CD4-positive, alpha-beta T cell treated with Interleukin-17A for 1 hour (primary cell): Measurements from ENCODE around the gene ITPR1.

Experiments used
- DNase-seq: peaks from one replicate; pipeline ENCODE4 v3.0.0-alpha.2; 2020

Gene ITPR1

GRCh38 chr3:4797201-4797705 lies 304.1 kb downstream of the ITPR1 start:
- no peak for DNase-seq

DNA sequence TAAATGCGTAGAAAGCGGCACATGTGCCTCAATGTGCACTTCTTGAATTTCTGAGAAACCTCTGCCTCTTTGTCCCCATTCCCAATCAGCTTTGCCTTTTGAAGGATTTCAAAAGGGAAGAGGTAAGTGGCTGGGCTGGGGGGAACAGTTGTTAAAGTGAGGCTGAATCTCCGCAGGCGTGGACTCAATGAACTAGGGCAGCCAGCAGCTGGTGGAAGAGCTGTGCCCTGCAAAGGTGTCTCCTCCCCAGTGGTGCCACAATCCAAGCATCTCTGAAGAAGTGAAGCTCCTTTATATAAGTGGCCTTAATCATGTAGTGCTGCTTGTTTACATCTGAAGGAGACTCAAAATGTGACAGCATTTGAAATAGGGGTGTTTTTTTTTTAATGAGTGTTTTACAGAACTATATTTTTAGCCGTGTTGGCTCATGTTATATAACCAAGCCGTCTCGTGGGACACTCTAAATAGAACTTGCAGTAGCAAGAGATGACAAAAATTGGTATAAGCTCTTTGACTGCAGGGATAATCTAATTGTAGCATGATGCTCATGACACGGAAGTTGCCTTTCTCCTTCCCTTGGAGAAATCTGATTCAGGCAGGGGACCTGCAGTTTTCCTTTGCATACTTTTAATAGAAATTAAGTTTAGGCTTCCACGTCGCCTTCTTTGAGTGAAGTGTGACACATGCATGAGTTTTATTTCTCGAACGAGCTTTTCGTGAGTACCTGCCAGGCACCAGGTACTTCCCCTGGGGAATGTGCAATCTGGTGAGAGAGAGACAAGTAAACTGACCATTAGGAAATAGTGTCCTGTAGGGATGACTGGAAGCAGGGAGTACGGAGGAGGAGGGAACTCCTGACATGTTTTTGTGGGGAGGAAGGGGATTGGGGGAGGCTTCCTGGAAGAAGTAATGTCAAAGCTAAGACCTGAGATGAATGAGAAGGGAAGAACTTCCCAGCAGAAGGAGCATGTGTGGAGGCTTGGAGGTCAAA lies 306.4 kb downstream of the ITPR1 start:
- DNase-seq = no peak

DNA sequence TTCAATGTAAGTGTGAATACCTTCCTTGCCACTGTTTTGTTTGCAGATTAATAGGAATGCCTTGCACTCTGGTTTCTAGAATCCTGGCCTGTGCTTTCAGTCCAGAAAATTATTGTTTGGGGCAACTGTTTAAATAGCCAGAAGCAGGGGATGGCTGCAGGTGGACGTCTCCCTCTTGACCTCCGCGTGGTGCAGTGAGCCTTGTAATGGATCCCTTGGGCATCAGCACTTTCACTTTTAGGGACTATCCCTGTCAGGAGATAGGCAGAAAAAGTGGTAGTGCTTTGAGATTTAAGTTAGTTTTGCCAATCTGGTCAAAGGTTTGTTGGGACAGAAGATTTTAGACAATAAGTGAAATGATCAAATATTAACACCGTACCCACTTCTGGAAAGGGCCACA lies 307.4 kb downstream of the ITPR1 start:
- DNase-seq = no peak

- no peak for DNase-seq
These were observed 308.7 kb downstream of the ITPR1 start for GRCh38 chr3:4801892-4802291.

GRCh38 chr3:4802903-4803302 lies 309.8 kb downstream of the ITPR1 start:
- DNase-seq = no peak

GRCh38 chr3:4804161-4805058 lies 311.3 kb downstream of the ITPR1 start:
- no peak for DNase-seq

DNA sequence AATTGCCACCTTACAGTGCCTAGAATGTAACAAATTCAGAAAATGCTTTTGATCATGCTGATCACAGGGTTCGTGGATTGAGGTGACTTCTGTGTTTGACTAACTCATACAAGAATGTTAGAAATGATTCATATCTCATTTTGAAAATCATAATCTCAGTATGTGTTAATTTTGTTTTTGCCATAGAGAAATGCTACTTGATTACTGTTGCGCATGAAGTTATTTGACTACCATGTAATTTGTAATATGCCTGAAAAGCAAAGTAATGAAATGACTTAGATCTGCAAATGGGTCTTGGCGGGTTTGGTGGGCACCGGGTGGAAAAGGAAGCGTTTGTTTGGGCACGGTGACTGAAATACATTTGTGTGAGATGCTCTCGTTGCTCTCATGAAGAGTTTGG lies 312.5 kb downstream of the ITPR1 start:
- no peak for DNase-seq

- no peak for DNase-seq
These were observed 313.5 kb downstream of the ITPR1 start for GRCh38 chr3:4806535-4807108.

- DNase-seq = no peak
These were observed 314.5 kb downstream of the ITPR1 start for GRCh38 chr3:4807381-4808280.

- no peak for DNase-seq
These were observed 315.5 kb downstream of the ITPR1 start for GRCh38 chr3:4808637-4809036.

GRCh38 chr3:4809922-4810321 lies 316.8 kb downstream of the ITPR1 start:
- DNase-seq = no peak

DNA sequence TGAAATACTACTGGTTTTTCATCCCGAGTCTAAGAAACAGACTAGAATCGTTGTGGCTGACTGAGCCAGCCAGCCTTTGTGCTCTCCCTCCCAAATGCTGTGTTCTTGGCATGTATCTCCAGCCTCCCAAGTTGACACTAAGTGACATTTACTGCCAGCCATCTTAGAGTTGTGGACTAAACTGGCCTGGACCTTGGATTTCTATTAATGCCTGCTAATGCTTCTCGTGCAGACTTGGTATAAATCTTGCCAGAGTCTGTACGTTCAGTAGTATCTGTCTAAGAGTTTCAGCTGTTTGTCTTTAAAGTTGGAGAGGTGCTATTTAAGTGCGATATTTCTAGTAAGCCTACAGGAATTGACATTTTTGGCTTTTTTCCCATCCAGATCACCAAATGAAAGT lies 319.4 kb downstream of the ITPR1 start:
- DNase-seq = no peak

DNA sequence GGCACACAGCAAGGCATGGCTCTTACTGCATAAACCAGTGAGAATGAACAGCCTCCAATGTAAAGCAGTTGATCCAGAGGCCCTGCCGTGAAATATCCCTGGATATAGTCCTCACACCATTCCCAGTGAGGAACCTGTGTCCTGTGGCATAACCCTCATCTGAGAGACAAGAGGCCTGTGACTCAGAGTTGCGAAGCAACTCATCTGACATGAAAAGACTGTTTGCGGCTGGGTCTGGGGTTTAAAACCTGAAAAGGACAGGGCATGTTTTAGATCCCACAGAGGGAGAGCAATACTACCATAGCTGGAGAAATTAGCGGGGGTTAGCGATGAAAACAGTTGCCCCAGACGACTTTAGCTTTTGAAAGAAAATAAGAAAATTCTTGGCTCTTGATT lies 320.8 kb downstream of the ITPR1 start:
- no peak for DNase-seq

DNA sequence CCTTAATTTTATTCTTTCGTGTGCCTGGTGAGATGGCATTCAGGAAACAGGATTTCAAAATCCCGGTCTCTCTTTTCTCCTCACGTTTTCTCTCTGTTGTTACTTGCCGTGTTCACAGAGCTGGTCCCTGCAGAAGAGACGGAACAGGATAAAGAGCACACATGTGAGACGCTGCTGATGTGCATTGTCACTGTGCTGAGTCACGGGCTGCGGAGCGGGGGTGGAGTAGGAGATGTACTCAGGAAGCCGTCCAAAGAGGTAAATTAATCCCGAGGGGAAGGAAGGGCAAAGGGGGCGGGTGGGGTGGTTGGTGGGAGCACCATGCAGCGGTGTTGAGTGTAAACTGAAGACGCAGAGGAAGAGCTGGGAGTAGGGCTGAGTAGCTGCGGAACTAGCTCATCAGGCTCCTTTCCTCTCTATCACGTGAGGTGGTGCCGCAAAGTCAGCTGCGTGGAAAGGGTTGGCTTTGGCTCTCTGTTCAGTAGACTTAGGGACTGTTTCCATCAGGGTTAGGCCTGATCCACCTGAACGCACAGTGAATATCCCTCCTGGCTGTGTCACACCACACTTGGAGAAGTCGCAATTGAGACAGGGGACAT lies 321.3 kb downstream of the ITPR1 start:
- no peak for DNase-seq

DNA sequence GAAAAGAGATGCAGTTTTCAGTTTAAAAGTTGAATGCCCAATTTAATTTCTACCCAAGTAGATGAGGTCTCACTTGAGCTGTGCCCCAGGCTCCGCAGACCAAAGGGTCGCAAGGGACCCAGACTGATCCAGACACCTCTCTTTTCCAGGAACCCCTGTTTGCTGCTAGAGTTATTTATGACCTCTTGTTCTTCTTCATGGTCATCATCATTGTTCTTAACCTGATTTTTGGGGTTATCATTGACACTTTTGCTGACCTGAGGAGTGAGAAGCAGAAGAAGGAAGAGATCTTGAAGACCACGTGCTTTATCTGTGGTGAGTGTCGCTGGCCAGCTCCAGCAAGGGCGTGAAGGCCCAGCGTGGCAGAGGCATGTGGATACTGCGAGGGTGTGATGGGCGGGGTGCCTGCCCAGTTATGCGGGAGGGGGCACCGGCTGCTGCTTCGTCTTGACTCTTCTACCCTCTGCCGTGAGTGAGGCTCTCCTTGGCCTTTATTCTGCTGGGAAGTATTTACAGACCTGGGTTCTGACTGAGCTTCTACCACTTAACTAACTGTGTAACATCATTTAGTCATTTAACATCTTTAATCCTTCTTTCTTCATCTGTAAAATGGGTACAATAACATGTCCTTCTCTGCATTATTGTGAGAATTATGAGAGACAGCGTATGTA lies 321.9 kb downstream of the ITPR1 start:
- DNase-seq = no peak

DNA sequence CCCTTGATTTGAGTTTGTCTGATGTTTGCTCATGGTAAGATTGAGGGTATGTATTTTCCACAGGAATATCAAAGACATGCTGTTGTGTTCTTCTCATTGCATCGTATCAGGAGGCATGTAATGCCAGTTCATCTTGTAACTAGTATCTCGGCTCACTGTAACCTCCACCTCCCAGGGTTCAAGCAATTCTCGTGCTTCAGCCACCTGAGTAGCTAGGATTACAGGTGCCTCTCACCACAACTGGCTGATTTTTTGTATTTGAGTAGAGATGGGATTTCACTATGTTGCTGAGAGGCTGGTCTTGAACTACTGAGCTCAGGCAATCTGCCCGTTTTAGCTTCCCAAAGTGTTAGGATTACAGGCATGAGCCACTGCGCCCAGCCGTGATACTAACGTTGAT lies 323.2 kb downstream of the ITPR1 start:
- DNase-seq = no peak

DNA sequence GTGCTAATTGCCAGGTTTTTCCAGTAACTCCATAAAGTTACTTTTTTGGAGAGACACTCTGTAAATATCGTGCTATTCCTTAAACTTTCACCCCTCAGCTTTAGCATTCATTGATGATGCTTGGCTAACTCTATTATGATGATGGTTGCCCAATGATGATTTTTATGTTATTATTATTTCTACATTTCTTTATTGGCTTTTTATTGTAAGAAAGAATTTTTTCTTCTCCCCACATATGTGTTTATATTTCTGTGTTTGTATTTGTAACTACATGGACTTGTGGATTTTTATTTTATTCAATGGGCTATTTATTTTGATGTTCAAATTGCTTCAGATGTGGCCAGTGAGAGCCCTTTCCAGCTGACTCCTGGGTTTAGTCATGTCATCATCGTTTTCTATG lies 323.6 kb downstream of the ITPR1 start:
- no peak for DNase-seq

- no peak for DNase-seq
These were observed 324.0 kb downstream of the ITPR1 start for GRCh38 chr3:4817128-4817527.

- no peak for DNase-seq
These were observed 325.0 kb downstream of the ITPR1 start for GRCh38 chr3:4818164-4818563.

- no peak for DNase-seq
These were observed 326.0 kb downstream of the ITPR1 start for GRCh38 chr3:4818986-4819693.
